HG03342 (cell line): Measurements from ENCODE around the gene MAPK8IP3.
"Not testable (repeated sequence)": the region's sequence is repeated elsewhere in the genome, so short reads cannot be mapped to it uniquely, and the experiment has no call there.

Experiments used
- ATAC-seq: cut with Tn5 transposase; IDR thresholded peaks from one replicate; pipeline ENCODE4 v1.9.1; 2021; ENCODE audit warnings: mild to moderate bottlenecking, moderate library complexity; ENCODE audit not compliant: unreplicated experiment

The MAPK8IP3 gene

DNA sequence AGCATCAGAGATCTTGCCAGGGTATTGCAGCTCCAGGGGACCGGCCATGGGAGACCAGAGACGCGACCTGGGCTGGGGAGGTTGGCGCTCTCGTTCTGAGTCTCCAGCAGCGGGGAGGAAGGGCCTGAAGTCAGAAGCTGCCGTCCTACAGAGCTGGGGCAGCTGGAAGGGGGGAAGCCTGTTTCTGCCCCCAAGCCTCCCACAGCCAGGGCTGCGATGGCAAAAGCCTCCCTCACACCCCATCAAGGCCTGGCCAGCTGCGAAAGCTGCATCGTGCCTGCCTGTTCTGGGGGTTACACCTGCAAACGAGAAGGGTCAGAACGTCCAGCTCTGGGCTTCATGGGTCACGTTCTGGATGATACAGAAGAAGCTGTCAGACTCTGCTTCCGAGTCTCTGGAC, 26.1 kb downstream of the MAPK8IP3 start:
- no peak for ATAC-seq

DNA sequence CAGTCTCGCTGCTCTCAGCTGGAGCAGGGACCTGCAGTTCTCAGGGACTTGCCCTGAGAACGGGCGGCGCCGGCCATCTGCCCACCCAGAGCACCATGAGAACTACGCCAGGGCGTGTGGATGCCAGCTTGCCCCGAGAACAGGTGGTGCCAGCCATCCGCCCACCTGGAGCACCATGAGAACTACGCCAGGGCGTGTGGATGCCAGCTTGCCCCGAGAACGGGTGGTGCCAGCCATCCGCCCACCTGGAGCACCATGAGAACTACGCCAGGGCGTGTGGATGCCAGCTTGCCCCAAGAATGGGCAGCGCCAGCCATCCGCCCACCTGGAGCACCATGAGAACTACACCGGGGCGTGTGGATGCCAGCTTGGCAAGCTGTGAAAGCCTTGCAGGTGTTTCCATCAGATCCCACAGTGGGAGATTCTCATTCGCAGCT, 26.6 kb downstream of the MAPK8IP3 start:
- not testable (repeated sequence) for ATAC-seq

GRCh38 chr16:1734123-1734522, 28.1 kb downstream of the MAPK8IP3 start:
- ATAC-seq = no peak

- no peak for ATAC-seq
Observed at GRCh38 chr16:1734816-1735215, 28.8 kb downstream of the MAPK8IP3 start.

DNA sequence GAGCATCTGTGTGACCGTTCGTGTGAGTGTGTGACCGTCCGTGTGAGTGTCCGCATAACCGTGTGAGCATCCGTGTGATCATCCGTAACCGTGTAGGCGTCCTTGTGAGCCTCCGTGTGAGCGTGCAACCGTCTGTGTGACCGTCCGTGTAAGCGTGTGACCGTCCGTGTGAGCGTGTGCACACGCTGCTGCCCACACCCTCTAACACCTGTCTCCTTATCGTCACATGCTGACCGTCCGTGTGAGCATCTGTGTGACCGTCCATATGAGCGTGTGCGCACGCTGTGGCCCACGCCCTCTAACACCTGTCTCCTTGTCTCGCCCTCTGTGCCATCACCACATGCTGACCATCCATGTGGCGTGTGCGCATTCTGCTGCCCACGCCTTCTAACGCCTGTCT, 34.2 kb downstream of the MAPK8IP3 start:
- no peak for ATAC-seq

DNA sequence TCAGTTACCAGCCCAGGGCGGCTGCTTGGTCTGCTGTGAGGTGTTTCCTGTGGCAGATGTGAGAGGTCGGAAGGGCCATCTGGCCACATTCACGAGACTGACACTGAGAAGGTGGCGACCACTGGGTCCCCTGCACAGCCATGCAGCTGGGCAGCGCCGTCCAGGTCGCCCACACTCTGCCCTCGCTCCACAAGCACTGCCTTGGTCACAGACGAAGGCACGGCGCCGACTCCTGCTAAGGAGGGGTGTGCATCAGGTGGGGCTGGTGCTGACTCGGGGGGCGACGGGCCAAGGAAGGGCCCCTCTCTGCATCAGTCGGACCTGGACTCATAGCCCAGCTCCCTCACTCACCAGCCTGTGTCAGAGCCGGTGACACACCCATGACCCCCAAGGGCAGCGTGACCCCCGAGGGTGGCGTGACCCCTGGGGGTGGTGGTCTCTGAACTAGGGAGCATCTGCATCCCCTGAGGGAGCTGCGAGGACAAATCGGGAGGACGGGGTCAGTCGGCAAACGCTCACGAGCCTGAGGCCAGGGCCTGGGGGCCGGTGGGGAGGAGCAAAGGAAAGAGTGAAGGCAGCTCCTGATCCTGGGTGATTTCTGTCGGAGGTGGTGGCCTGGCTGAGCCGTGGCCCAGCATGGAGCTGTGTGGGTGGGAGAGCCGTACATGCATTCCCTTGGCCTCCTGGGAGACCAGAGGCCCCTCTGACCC, 34.9 kb downstream of the MAPK8IP3 start:
- no peak for ATAC-seq

DNA sequence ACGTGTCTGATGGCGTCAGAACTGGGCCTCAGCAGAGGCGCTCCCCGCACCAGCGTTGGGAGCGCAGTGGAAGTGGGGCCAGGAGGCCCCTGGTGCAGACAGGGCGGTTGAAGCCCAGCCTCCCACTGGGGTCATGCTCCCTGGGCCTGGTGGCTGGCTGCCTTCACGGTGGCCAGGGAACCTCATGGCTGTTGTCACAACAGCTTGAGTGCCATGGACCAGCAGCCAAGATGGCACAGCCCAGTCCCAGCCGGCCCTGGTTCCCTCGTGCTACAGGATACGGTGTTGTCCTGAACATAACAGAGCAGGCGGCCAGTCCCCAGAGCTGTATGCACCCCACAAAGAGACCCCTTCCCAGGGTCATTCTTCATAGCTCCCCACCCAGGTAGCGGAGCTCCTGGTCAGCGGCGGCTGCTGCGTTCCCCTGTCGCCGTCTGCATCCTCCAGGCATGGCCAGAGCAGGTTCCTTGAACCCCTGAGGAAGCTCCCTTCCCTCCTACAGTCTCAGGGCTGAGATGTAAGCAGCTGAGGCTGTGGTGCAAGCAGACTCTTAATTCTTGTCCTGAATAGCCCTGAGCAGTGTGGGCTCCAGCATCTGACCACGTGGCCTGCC, 35.7 kb downstream of the MAPK8IP3 start:
- ATAC-seq = no peak

- ATAC-seq = no peak
Observed at GRCh38 chr16:1743376-1744337, 37.7 kb downstream of the MAPK8IP3 start.

- no peak for ATAC-seq
Observed at GRCh38 chr16:1744338-1744840, 38.4 kb downstream of the MAPK8IP3 start.

DNA sequence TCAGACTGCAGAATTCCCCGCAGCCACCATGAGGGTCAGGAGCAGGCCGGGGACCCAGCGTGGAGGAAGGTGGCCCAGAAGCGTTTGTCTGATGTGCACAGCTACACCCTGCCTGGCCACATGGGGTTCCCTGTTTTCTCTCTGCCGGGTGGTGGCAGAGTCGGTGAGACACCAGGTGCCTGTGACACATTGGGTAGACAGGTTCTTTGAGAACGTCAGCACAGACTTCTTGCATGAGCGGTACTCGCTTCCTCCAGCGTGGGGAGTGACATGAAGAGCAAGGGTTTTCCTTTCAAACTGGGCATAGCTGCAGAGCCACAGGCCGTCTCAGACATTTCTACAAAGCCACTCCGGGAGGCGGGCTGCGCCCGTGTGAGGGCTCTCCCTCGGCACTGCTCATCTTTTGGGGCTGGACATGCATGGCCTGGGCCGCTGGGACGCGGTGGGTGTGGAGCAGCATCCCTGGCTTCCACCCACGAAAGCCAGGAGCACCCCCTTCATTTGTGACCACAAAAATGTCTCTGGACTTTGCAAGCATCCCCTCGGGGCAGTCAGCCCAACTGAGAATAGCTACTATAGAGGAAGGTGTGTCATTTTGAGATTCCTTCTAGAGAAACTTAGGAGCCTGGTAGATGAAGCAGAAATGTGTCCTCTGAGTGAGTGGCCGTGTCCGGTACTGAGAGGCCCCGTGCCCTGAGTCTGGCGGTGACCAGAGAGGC, 39.3 kb downstream of the MAPK8IP3 start:
- no peak for ATAC-seq

- no peak for ATAC-seq
Observed at GRCh38 chr16:1745900-1746692, 40.1 kb downstream of the MAPK8IP3 start.

- ATAC-seq = no peak
Observed at GRCh38 chr16:1746693-1747195, 40.7 kb downstream of the MAPK8IP3 start.

DNA sequence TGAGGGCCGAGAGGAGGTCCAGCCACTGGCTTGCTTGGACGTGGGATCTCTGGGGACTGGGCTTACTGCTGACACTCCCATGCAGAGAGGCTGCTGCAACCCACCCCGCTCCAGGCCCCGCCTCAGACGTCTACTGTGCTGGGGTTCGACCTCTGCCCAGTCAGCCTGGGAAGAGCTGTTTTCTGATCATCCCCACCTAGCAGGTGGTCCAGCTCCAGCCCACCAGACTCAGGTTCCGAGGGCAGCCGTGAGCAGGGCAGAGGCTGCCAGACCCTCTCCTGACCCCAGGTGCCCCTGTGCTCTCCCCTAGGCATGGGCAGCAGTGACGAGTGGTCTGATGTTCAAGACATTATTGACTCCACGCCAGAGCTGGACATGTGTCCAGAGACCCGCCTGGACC, 41.9 kb downstream of the MAPK8IP3 start:
- no peak for ATAC-seq

DNA sequence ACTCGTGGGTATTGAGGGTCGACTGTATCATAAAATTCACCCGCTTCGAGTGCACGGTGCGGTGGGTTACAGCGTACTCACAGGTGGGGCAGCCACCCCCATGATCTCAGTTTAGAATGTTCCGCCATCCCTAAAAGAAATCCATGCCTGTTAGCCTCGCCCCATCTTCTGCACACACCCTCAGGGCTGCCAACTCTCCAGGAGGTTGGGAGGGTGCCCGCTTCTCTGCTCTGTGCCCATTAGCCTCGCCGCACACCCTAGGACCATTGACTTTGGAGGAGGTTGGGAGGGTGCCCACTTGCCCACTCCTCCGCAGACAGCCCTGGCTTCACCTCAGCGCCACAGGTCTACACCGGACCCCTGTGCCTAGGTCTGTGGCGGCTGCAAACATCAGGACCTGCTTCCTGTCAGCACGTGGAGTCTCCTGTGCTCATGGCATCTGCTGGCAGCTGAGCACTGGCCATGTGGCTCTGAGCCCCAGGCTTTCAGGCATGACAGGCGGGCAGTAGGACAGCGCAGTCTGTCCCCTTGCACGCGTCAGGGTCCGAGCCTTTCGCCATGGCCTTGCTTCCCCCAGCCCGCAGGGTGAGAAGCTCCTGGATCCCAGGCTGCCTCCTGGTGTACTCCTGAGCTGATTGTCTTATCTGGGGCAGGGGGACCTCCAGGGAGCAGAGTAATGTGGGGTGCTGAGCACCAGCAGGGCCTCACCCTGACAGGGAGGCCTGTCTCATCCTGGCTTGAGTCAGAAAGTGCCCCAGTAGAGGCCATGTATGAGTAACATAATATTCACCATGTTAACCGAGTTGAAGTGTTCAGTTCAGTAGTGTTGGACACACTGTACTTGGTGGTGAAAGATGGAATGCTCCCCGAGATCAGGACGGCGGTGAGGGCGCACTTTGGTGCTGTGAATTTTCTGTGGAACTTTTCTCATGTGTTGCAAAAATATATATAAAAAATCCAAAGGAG, 43.4 kb downstream of the MAPK8IP3 start:
- ATAC-seq = no peak

DNA sequence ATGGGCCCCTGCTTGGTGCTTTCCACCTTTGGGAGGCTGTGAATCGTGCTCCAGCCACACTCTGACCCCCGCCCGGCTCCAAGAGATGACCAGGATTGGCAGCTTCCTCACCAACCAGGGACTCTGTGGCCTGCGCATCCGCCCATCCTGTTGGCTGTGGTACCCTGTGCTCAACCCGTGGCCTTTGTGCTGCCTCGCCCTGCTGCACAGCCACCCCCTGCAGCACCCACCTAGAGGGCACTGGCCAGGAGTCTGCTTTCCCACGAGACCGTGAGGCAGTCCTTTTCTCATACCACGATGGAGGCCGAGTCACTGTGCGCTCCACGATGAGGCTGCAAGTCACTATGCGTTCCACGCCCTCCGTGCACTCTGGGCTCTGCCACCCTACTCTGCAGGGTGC, 46.0 kb downstream of the MAPK8IP3 start:
- ATAC-seq = no peak

DNA sequence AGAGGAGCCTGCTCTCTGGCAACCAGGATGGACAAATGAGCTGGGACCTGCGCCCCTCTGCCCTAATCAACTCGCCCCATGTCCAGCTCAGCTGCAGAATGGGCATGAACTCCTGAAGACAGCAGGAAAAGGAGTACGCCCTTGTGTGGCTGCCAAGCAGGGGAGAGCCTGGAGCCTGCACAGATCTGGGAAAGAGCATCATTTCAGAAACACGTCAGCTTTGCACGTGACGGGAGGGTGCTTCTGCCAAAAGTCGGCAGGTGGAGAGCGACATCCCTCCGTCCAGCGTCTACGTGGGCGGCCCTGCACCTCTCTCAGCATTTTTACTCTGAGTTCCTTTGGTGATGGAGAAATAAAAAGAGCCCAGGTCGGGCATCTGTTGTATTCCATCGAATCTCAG, 46.9 kb downstream of the MAPK8IP3 start:
- no peak for ATAC-seq

DNA sequence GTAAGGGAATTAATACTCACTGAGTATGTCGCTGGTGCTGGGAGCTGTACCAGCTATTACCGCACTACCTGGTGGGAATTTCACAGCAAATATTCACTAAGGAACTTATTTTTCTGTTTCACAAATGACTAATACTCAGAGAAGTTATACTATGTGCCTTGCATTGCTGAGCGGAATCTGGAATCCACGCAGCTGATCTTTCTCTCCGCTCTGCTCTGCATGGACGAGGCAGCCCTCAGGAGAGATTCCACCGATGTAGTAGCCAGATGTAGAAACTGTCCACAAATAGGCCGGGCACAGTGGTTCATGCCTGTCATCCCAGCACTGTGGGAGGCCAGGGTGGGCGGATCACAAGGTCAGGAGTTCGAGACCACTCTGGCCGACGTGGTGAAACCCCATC, 48.2 kb downstream of the MAPK8IP3 start:
- no peak for ATAC-seq

DNA sequence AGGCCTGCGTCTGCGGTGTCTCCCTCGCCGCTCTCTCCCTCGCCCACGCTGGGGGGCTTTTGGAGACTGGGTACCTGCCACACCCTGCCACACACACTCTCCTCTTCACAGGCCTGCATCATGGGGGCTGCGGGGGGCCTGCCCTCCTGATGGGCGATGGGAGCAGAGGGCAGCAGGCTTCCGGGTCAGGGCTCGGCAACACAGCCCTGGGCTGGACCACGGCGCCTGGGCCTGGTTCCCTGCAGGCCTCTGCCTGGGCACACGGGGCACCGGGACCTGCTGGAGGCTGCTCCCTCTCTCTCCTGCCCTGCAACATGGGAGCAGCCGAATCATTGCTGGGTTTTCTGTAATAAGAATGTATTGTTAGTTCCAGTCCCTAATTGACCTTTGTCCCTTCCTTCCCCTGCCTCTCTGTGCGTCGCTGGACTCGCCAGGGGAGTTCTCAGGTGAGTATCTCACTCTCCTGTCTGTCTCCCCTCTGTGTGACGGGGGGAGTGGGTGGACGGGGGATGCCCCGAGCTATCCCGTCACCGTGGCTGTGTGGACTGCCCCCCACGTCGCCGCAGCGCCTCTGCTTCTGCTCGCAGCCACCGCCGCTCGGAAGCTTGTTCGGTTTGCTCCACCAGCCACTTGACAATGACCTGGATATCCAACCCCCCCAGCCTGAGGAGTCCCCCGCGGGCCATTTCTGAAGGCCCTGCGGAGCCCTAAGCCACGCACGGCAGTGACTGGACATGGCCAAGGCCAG, 51.9 kb downstream of the MAPK8IP3 start:
- ATAC-seq = no peak
